Fibroblast of pulmonary artery (primary cell): ENCODE measurements around the gene CREB5.

Experiments
- DNase-seq: peaks from one replicate; pipeline ENCODE4 v3.0.0-alpha.2; 2010; ENCODE audit warnings: low read depth
- H3K4me3 ChIP-seq: replicated peaks from 2 replicates; pipeline ENCODE4 v1.5.1; 2011; ENCODE audit warnings: low read depth, mild to moderate bottlenecking, control low read depth, low read length, moderate library complexity
- CTCF ChIP-seq: IDR thresholded peaks from 2 replicates; pipeline ENCODE4 v1.5.1; 2011; ENCODE audit warnings: mild to moderate bottlenecking, control low read depth, low read length, inconsistent platforms; ENCODE audit errors: missing control alignments

CREB5 gene

DNA sequence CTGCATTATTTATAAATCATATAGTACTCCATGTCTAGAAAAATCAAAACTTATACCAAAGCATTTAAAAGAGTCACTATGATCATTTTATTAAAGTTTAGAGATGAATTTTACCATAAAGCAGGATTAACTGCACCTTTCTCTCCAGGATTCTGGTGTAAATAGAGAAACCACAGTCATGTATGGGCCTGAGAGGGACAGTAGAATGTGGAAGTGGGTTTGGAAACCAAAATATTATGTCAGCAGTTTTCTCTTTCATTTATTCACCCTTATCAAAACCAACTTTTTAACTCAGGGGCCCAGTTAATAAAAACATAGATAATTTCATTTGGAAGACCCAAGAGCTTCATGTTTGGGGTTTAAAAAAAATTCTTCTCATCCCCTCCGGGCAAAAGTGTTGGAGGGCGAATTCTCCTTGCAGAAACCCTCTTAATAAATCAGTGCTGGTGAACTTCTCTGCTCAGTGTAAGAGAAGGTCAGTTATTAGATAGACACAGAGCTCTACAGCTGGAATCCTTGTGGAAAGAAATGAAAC, 266.2 kb downstream of the CREB5 start:
- no peak for TF ChIP-seq CTCF
- H3K4me3 ChIP-seq: no peak overlapping the region
- no peak for DNase-seq

DNA sequence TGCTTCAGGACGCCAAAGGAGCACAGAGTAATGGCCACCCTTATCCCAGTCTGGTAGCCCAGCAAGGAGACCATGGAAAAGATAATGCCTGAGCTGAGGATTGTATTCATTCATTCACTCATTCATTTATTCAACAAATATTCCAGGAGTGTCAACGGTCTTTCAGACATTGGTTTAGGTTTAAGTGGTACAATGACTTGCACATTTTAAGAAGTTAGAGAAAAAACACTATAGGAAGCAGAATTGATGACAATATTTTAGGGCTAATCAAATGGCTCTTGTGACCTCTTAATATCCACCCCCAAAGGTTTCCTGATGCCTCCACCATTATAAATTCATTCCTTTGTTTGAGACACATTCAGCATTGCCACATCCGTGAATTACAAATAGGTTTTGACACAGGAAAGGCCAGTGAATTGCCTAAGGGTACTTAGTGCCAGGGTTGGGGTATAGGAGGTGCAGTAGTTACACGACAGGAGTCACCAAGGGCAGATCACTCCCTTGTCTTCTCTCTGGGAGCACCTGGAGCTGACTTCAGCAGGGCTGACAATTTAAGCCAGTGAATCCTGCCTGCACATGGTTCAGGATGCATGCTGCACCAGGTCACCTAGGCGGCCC, 269.5 kb downstream of the CREB5 start:
- DNase-seq: no peak
- no peak overlapping the region for H3K4me3 ChIP-seq
- TF ChIP-seq CTCF: no peak

GRCh38 chr7:28682801-28683200, 270.5 kb downstream of the CREB5 start:
- TF ChIP-seq CTCF: no peak
- H3K4me3 ChIP-seq: no peak overlapping the region
- DNase-seq: no peak

DNA sequence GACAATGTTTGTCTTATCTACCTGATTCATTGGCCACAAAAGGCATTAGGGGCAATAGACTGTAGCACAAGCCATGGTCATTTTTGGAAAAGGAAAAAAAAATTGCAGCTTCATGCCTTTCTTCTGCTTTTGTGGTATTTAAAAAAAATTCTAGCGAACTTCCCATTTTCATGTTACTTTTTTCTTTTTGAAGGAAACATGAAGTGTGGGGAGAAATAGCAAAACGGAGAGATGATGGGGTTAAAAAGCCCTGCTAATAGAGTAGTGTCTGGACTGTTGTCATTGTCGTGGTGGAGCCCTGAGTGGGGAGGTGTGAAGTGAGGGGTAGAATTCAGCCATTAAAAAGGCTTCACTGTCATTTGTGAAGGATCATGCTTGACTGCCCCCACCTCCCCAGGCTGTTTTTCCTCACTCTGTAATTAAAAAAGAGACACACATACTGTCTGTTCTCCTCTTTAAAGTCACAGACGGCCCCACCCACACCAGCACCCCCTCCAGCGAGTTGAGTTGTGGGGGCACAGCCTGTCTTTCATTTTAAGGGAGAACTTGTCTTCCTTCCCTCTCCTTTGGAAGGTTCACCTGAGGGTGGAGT, 272.4 kb downstream of the CREB5 start:
- DNase-seq: no peak
- TF ChIP-seq CTCF: no peak
- no peak overlapping the region for H3K4me3 ChIP-seq

DNA sequence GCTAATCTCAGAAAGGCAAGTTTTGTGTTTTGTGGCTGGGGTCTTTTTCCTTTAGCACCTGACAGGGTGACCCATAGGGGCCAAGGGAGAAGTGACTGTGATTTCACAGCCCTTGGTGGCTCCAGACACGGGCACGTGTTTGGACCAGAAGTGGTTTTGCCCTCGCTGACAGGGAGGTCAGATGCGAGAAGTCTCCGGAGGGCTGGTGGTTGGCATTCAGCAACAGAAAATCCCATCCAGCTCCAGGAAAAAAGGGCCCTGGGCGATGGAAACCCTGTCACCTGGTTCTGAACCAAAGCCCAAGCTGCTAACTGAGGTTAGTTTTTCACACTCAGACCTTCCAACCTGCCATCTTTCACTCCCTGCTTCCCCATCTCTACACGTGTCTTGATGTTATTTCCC, 272.9 kb downstream of the CREB5 start:
- DNase-seq: no peak
- TF ChIP-seq CTCF: no peak
- peak overlapping the region; percentile 58 for H3K4me3 ChIP-seq

GRCh38 chr7:28685644-28686417, 273.5 kb downstream of the CREB5 start:
- H3K4me3 ChIP-seq: peak overlapping the region; percentile 58
- DNase-seq: peak; percentile 99

More at GRCh38 chr7:28685644-28686417, 273.5 kb downstream of the CREB5 start:
- TF ChIP-seq CTCF: no peak
